Adrenal gland (tissue), 12 donors: ENCODE results near the gene ZNF775. TPM values are rescaled to one million over a fixed set of nuclear protein-coding genes. Genes with fewer than 3 reads are reported as not detected.
A peak's percentile ranks its signal among the peaks of the same experiment; 100 is the strongest.

Experiments used
- DNase-seq, 7 donors: peaks; one replicate each; pipeline ENCODE4 v3.0.0-alpha.2; 2019 to 2020
- H3K27ac ChIP-seq, 5 donors: fragments of 200-600 bp; sonication (generic) in 4 of 5; 1 replicate in 3 of 5; 2 replicates in 2 of 5; pipeline versions ENCODE4 v1.5.1 to v1.8.0; 2016 to 2020; ENCODE audit warnings: mild to moderate bottlenecking in 1 of 5
- H3K27me3 ChIP-seq: fragments of 200-600 bp; 2 replicates; pipeline ENCODE4 v1.8.0; 2021
- H3K36me3 ChIP-seq, 2 donors: fragments of 200-600 bp; replicated peaks in 1 of 2; 1 replicate in 1 of 2; 2 replicates in 1 of 2; pipeline versions ENCODE4 v1.5.1 to v1.8.0; 2018 to 2022
- H3K4me1 ChIP-seq, 2 donors: fragments of 200-600 bp; replicated peaks in 1 of 2; 1 replicate in 1 of 2; 2 replicates in 1 of 2; pipeline versions ENCODE4 v1.5.1 to v1.8.0; 2018 to 2021
- H3K4me3 ChIP-seq, 4 donors: fragments of 200-600 bp; sonication (generic) in 3 of 4; one replicate each; pipeline ENCODE4 v1.5.1; 2016 to 2018
- H3K9me3 ChIP-seq, 3 donors: fragments of 200-600 bp; sonication (generic) in 1 of 3; replicated peaks in 1 of 3; 1 replicate in 2 of 3; 2 replicates in 1 of 3; pipeline versions ENCODE4 v1.5.1 to v1.8.0; 2016 to 2021
- CTCF ChIP-seq, 6 experiments: fragments of 450-650 bp in 4 of 6; fragments of 200-600 bp in 2 of 6; sonication (generic) in 1 of 6; IDR thresholded peaks; 1 replicate in 5 of 6; 2 replicates in 1 of 6; pipeline versions ENCODE4 v1.5.1 to v1.8.0; 2016 to 2021; ENCODE audit warnings: antibody characterized with exemption in 6 of 6, mild to moderate bottlenecking in 2 of 6, moderate library complexity in 1 of 6
- POLR2A ChIP-seq, 2 donors: fragments of 450-650 bp; IDR thresholded peaks; one replicate each; pipeline ENCODE4 v1.6.1; 2017; ENCODE audit warnings: antibody characterized with exemption in 2 of 2, mild to moderate bottlenecking in 2 of 2, moderate library complexity in 1 of 2
- WGBS, 4 donors: extraction: QIAGEN DNeasy Blood & Tissue Kit in 2 of 4; methylation state at CpG; one replicate each; pipeline versions ENCODE4 v1.1.5 to v1.1.7; 2013 to 2017; 5-methylcytosine and 5-hydroxymethylcytosine counted together
- intact Hi-C, 2 donors: fragments of 100-400 bp; cut with DNase I; formaldehyde crosslinking; loops; one replicate each; pipeline versions ENCODE4 v1.14.1 to v1.15.0; 2022 to 2023
- polyA plus RNA-seq, 3 donors: library from polyadenylated mRNA; stranded (reverse); fragments of 200-250 nt in 2 of 3; fragments of 350-450 nt in 1 of 3; fragmentation: Illumina TruSeq in 1 of 3; extraction: RNeasy Lipid Tissue Mini Kit (QIAGEN cat#74804) in 1 of 3; gene quantifications; one replicate each; pipeline ENCODE4 v1.2.3, GENCODE V29; 2013 to 2014
- total RNA-seq, 9 donors: library from RNA; depleted of rRNA in 4 of 9; stranded (reverse); fragments of >200 nt in 4 of 9; fragments of 120-200 nt in 1 of 9; fragmentation: NEBNext Ultra II Directional in 1 of 9; extraction: Animal tissue kit (Norgen Biotek cat#: 25700) in 1 of 9; gene quantifications; one replicate each; pipeline versions ENCODE4 v1.1.0 to v1.2.4, GENCODE V29; 2013 to 2023
- donor health status: healthy with polysubstance abuse.
- donor health status: Bipolar disorder and iron deficiency.
- donor health status: DM: yes; HTN: yes; CAD: no.
- donor health status: DM: no; HTN: no; CAD: no.
- donor health status: DM: no; HTN: no; CAD: no.
- donor health status: DM: yes; HTN: yes; CAD: no.

The ZNF775 gene
- total and polyA plus RNA-seq, 12 donors = 0.26 to 13.9 (median 6.1) TPM

- intact Hi-C loops = no loop called here
- no peak overlapping the region for H3K4me3 ChIP-seq
- H3K27ac ChIP-seq = no peak overlapping the region
- 74 to 87% (median 82%) methylated on average over 7 of the region's 7 CpGs for WGBS, 4 donors
- TF ChIP-seq POLR2A (IDR thresholded peaks at IDR 0.05) = no peak
- TF ChIP-seq CTCF (IDR thresholded peaks at IDR 0.05) = no peak
- H3K36me3 ChIP-seq = peaks cover 0 to 12% of the 10 kb centered on the region in 2 donors
- H3K4me1 ChIP-seq = peaks cover 28 to 40% of the 10 kb centered on the region in 2 donors
- H3K27me3 ChIP-seq = no peaks in the 10 kb centered on the region
- H3K9me3 ChIP-seq = no peaks in the 10 kb centered on the region
- DNase-seq = peak in 4 of 7 donors; percentile 2 to 48 (median 12)
These were observed 22.9 kb downstream of the ZNF775 start for GRCh38 chr7:150401861-150402631.

- Histone ChIP-seq H3K4me1 (peaks cover 28 to 47% of the 10 kb centered on the region in 2 donors), H3K9me3 (no peaks in the 10 kb centered on the region), H3K36me3 (peaks cover 0 to 10% of the 10 kb centered on the region in 2 donors), H3K27ac (no peak overlapping the region), H3K27me3 (no peaks in the 10 kb centered on the region), H3K4me3 (no peak overlapping the region)
- TF ChIP-seq POLR2A (IDR thresholded peaks at IDR 0.05) (no peak), CTCF (IDR thresholded peaks at IDR 0.05) (no peak)
- WGBS, 4 donors = 92 to 98% (median 94%) methylated on average over 7 to 13 of the region's 13 CpGs
- DNase-seq = peak in 4 of 7 donors; percentile 12 to 48 (median 16)
- intact Hi-C loops = no loop called here
These were observed 23.7 kb downstream of the ZNF775 start for GRCh38 chr7:150402671-150403321.

GRCh38 chr7:150403376-150404171, 24.4 kb downstream of the ZNF775 start:
- Histone ChIP-seq H3K4me1 (peaks cover 28 to 47% of the 10 kb centered on the region in 2 donors), H3K36me3 (peaks cover 0 to 2% of the 10 kb centered on the region in 2 donors), H3K27me3 (no peaks in the 10 kb centered on the region), H3K4me3 (no peak overlapping the region), H3K9me3 (no peaks in the 10 kb centered on the region), H3K27ac (peak overlapping the region in 3 of 5 donors; percentile 96 to 97 (median 97))
- DNase-seq = peak in 4 of 7 donors; percentile 12 to 54 (median 18)
- intact Hi-C loops = no loop called here
- 81 to 89% (median 86%) methylated on average over 7 to 13 of the region's 13 CpGs for WGBS, 4 donors
- TF ChIP-seq CTCF (IDR thresholded peaks at IDR 0.05) (no peak), POLR2A (IDR thresholded peaks at IDR 0.05) (no peak)
